OCI-LY3 (cell line): ENCODE data around the gene CTCF.

Experiments used
- H2AFZ ChIP-seq: fragments of 200-600, 300-600 bp; shearing (Covaris generic); 2 replicates; pipeline ENCODE4 v1.6.0; 2014; ENCODE audit warnings: antibody characterized with exemption, low read depth, low read length
- H3K27ac ChIP-seq: fragments of 200-600, 300-600 bp; sonication (generic); 2 replicates; pipeline ENCODE4 v1.5.1; 2014; ENCODE audit warnings: mild to moderate bottlenecking, low read length, moderate library complexity, mixed read lengths
- H3K27me3 ChIP-seq: fragments of 200-600, 300-600 bp; sonication (generic); 2 replicates; pipeline ENCODE4 v1.6.1; 2014; ENCODE audit warnings: low read depth, low read length, mixed read lengths
- H3K36me3 ChIP-seq: fragments of 200-600, 300-600 bp; sonication (generic); replicated peaks from 2 replicates; pipeline ENCODE3; 2014; ENCODE audit warnings: low read depth, low read length, mixed read lengths
- H3K4me1 ChIP-seq: fragments of 300-600, 200-600 bp; sonication (generic); 2 replicates; pipeline ENCODE4 v1.6.1; 2014; ENCODE audit warnings: low read length, mixed read lengths
- H3K4me2 ChIP-seq: fragments of 200-600, 300-600 bp; sonication (generic); 2 replicates; pipeline ENCODE4 v1.6.1; 2014; ENCODE audit warnings: low read length, mixed read lengths
- H3K4me3 ChIP-seq: fragments of 300-600, 200-600 bp; sonication (generic); 2 replicates; pipeline ENCODE4 v1.5.1; 2014; ENCODE audit warnings: antibody characterized with exemption, mild to moderate bottlenecking, low read length, moderate library complexity
- H3K79me2 ChIP-seq: fragments of 300-600, 200-600 bp; shearing (Covaris generic); 2 replicates; pipeline ENCODE4 v1.6.1; 2014; ENCODE audit warnings: mild to moderate bottlenecking, low read length, mixed read lengths
- H3K9ac ChIP-seq: fragments of 300-600, 200-600 bp; shearing (Covaris generic); 2 replicates; pipeline ENCODE4 v1.6.0; 2014; ENCODE audit warnings: mild to moderate bottlenecking, low read length, moderate library complexity
- H3K9me3 ChIP-seq: fragments of 200-600, 300-600 bp; shearing (Covaris generic); 2 replicates; pipeline ENCODE4 v1.6.1; 2014; ENCODE audit warnings: low read length, mixed read lengths; ENCODE audit not compliant: insufficient read depth
- H4K20me1 ChIP-seq: fragments of 200-600, 300-600 bp; sonication (generic); 2 replicates; pipeline ENCODE4 v1.6.1; 2016; ENCODE audit warnings: low read length, mixed read lengths; ENCODE audit not compliant: insufficient read depth
- EZH2phosphoT487 ChIP-seq: fragments of 200-600 bp; shearing (Covaris generic); IDR thresholded peaks from 2 replicates; pipeline ENCODE4 v1.6.1; 2018; ENCODE audit warnings: antibody characterized with exemption, mixed run types, low read depth
- TF ChIP-seq, protein P1 (sequence below): fragments of 200-600, 300-600 bp; sonication (generic); IDR thresholded peaks from 2 replicates; pipeline ENCODE4 v1.5.1; 2014; ENCODE audit warnings: antibody characterized with exemption, low read length, low read depth

CTCF gene

GRCh38 chr16:67541391-67542263 lies 20.7 kb upstream of the CTCF start:
- Histone ChIP-seq H3K9me3 (no peaks in the 10 kb centered on the region), H3K9ac (no peak overlapping the region), H3K27ac (no peak overlapping the region), H3K4me1 (peaks cover 13% of the 10 kb centered on the region), H2AFZ (no peak overlapping the region), H3K79me2 (peaks cover 5% of the 10 kb centered on the region; the same call in 1 of the 2 replicates), H3K27me3 (no peaks in the 10 kb centered on the region), H3K36me3 (peaks cover 56% of the 10 kb centered on the region), H3K4me3 (no peak overlapping the region), H3K4me2 (no peak overlapping the region), H4K20me1 (peaks cover 46% of the 10 kb centered on the region)
- TF ChIP-seq, protein P1, sequence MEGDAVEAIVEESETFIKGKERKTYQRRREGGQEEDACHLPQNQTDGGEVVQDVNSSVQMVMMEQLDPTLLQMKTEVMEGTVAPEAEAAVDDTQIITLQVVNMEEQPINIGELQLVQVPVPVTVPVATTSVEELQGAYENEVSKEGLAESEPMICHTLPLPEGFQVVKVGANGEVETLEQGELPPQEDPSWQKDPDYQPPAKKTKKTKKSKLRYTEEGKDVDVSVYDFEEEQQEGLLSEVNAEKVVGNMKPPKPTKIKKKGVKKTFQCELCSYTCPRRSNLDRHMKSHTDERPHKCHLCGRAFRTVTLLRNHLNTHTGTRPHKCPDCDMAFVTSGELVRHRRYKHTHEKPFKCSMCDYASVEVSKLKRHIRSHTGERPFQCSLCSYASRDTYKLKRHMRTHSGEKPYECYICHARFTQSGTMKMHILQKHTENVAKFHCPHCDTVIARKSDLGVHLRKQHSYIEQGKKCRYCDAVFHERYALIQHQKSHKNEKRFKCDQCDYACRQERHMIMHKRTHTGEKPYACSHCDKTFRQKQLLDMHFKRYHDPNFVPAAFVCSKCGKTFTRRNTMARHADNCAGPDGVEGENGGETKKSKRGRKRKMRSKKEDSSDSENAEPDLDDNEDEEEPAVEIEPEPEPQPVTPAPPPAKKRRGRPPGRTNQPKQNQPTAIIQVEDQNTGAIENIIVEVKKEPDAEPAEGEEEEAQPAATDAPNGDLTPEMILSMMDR: no peak
- TF ChIP-seq EZH2phosphoT487: no peak

GRCh38 chr16:67542464-67542863 lies 19.9 kb upstream of the CTCF start:
- Histone ChIP-seq H3K4me2 (no peak overlapping the region), H3K4me1 (peaks cover 15% of the 10 kb centered on the region), H3K79me2 (peaks cover 1% of the 10 kb centered on the region; the same call in 1 of the 2 replicates), H3K27ac (no peak overlapping the region), H2AFZ (no peak overlapping the region), H3K9ac (no peak overlapping the region), H3K4me3 (no peak overlapping the region), H3K9me3 (no peaks in the 10 kb centered on the region), H3K27me3 (no peaks in the 10 kb centered on the region), H3K36me3 (peaks cover 60% of the 10 kb centered on the region), H4K20me1 (peaks cover 40% of the 10 kb centered on the region)
- TF ChIP-seq, protein P1: no peak
- TF ChIP-seq EZH2phosphoT487: no peak

- no peak overlapping the region for H3K4me2 ChIP-seq
- peaks cover 18% of the 10 kb centered on the region for H3K4me1 ChIP-seq
- H3K27ac ChIP-seq: no peak overlapping the region
- H4K20me1 ChIP-seq: peaks cover 35% of the 10 kb centered on the region
- H3K36me3 ChIP-seq: peaks cover 60% of the 10 kb centered on the region
- no peaks in the 10 kb centered on the region; the same call in 1 of the 2 replicates for H3K79me2 ChIP-seq
- H3K9me3 ChIP-seq: no peaks in the 10 kb centered on the region
- no peaks in the 10 kb centered on the region for H3K27me3 ChIP-seq
- no peak overlapping the region for H2AFZ ChIP-seq
- H3K9ac ChIP-seq: no peak overlapping the region
- no peak overlapping the region for H3K4me3 ChIP-seq
- no peak for TF ChIP-seq EZH2phosphoT487
- TF ChIP-seq, protein P1: no peak
Observed at GRCh38 chr16:67543036-67543435, 19.3 kb upstream of the CTCF start.

- no peak overlapping the region for H3K9ac ChIP-seq
- peaks cover 60% of the 10 kb centered on the region for H3K36me3 ChIP-seq
- TF ChIP-seq EZH2phosphoT487: no peak
- TF ChIP-seq, protein P1: no peak
Observed at GRCh38 chr16:67543582-67543981, 18.7 kb upstream of the CTCF start.

More at GRCh38 chr16:67543582-67543981, 18.7 kb upstream of the CTCF start:
- H3K4me2 ChIP-seq: no peak overlapping the region
- H3K27me3 ChIP-seq: no peaks in the 10 kb centered on the region
- H3K4me1 ChIP-seq: peaks cover 22% of the 10 kb centered on the region
- peaks cover 30% of the 10 kb centered on the region for H4K20me1 ChIP-seq
- no peaks in the 10 kb centered on the region for H3K9me3 ChIP-seq
- H3K27ac ChIP-seq: no peak overlapping the region
- H2AFZ ChIP-seq: no peak overlapping the region
- H3K79me2 ChIP-seq: no peaks in the 10 kb centered on the region
- no peak overlapping the region for H3K4me3 ChIP-seq
